Neutrophil (primary cell): ENCODE data around the gene TMEM231.

Source experiments
- H3K27ac ChIP-seq: fragments of 200-600 bp; sonication (generic); 2 replicates; pipeline ENCODE4 v1.5.1; 2016; ENCODE audit warnings: mild to moderate bottlenecking, moderate library complexity
- H3K27me3 ChIP-seq: fragments of 200-600 bp; sonication (generic); 2 replicates; pipeline ENCODE4 v1.6.0; 2016; ENCODE audit warnings: mild to moderate bottlenecking
- H3K36me3 ChIP-seq: fragments of 200-600 bp; sonication (generic); 2 replicates; pipeline ENCODE4 v1.5.1; 2017
- H3K4me1 ChIP-seq, 2 experiments: fragments of 200-600 bp in 1 of 2; sonication (generic) in 1 of 2; 1 replicate in 1 of 2; 2 replicates in 1 of 2; pipeline versions ENCODE4 v1.5.1 to v1.6.1; 2013 to 2016; ENCODE audit warnings: low read depth in 1 of 2, low read length in 1 of 2, mild to moderate bottlenecking in 1 of 2, moderate library complexity in 1 of 2; ENCODE audit not compliant: control insufficient read depth in 1 of 2, insufficient read depth in 1 of 2
- H3K4me3 ChIP-seq, 2 experiments: fragments of 200-600 bp in 1 of 2; sonication (generic) in 1 of 2; 1 replicate in 1 of 2; 2 replicates in 1 of 2; pipeline ENCODE4 v1.5.1; 2013 to 2016; ENCODE audit warnings: low read depth in 1 of 2, low read length in 1 of 2, mild to moderate bottlenecking in 1 of 2, moderate library complexity in 1 of 2
- H3K9me3 ChIP-seq: fragments of 200-600 bp; sonication (generic); 2 replicates; pipeline ENCODE4 v1.5.1; 2016
- TF ChIP-seq, protein P1 (sequence below): fragments of 200-600 bp; sonication (generic); IDR thresholded peaks from 2 replicates; pipeline ENCODE4 v1.5.1; 2016; ENCODE audit warnings: antibody characterized with exemption

The TMEM231 gene

DNA sequence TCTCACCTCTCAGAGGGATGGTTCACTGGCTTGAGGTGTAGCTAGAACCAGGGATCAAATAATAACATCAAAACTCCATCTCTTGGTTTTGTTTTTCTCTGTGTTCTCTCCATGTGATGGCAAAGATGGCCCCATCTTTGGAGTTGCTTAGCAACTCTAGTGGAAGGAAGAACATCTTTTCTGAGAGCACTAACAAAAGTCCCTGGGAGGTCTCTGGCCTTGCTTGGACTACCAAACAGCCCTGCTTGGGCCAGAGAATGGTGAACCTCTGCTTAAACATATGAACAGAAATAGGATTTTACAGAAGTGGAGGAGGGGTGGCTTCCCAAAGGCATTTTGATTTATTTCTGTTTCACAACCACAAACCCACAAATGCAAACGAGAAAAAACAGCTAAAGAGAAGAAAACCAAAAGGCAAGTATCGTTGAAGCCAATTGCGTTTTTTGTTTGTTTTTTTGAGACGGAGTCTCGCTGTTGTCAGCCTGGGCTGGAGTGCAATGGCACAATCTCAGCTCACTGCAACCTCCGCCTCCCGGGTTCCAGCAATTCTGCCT is 23.3 kb upstream of the TMEM231 start:
- TF ChIP-seq, protein P1, sequence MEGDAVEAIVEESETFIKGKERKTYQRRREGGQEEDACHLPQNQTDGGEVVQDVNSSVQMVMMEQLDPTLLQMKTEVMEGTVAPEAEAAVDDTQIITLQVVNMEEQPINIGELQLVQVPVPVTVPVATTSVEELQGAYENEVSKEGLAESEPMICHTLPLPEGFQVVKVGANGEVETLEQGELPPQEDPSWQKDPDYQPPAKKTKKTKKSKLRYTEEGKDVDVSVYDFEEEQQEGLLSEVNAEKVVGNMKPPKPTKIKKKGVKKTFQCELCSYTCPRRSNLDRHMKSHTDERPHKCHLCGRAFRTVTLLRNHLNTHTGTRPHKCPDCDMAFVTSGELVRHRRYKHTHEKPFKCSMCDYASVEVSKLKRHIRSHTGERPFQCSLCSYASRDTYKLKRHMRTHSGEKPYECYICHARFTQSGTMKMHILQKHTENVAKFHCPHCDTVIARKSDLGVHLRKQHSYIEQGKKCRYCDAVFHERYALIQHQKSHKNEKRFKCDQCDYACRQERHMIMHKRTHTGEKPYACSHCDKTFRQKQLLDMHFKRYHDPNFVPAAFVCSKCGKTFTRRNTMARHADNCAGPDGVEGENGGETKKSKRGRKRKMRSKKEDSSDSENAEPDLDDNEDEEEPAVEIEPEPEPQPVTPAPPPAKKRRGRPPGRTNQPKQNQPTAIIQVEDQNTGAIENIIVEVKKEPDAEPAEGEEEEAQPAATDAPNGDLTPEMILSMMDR = no peak
- no peak overlapping the region for H3K4me3 ChIP-seq

DNA sequence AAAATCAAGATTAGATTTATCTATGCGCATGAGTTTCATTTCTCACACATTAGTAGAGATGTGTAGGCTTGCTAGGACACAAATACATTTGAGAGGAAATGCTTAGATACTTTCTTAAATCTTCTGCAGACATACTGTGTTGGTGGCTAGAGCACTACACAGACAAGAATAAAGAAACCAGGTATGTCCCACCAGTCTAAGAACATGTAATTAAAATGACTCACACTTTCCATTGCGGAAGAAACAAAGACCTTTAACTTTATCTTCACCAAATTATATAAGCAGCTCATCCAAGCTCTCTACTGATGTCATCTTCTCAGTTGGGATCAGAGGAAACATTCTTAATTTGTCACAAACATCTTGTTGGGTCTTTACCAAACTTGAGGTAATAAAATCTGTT is 22.7 kb upstream of the TMEM231 start:
- H3K27me3 ChIP-seq = no peaks in the 10 kb centered on the region
- peaks cover 70% of the 10 kb centered on the region for H3K36me3 ChIP-seq
- no peaks in the 10 kb centered on the region for H3K4me1 ChIP-seq
- H3K27ac ChIP-seq = no peak overlapping the region
- H3K9me3 ChIP-seq = no peaks in the 10 kb centered on the region
- no peak overlapping the region for H3K4me3 ChIP-seq
- TF ChIP-seq, protein P1 = no peak

More for the DNA sequence above, 23.3 kb upstream of the TMEM231 start:
- H3K36me3 ChIP-seq = peaks cover 64% of the 10 kb centered on the region
- no peak overlapping the region for H3K27ac ChIP-seq
- no peaks in the 10 kb centered on the region for H3K27me3 ChIP-seq
- H3K4me1 ChIP-seq = no peaks in the 10 kb centered on the region
- no peaks in the 10 kb centered on the region for H3K9me3 ChIP-seq

DNA sequence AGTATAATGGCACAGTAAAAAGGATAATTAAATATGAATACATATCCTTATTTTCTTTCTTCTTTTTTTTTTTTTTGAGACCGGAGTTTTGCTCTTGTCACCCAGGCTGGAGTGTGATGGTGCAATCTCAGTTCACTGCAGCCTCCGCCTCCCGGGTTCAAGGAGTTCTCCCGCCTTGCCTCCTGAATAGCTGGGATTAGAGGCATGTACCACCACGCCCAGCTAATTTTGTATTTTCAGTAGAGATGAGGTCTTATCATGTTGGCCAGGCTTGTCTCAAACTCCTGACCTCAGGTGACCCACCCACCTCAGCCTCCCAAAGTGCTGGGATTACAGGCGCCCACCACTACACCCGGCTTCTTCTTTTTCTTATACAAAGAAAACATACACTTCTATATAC is 22.2 kb upstream of the TMEM231 start:
- peaks cover 75% of the 10 kb centered on the region for H3K36me3 ChIP-seq

DNA sequence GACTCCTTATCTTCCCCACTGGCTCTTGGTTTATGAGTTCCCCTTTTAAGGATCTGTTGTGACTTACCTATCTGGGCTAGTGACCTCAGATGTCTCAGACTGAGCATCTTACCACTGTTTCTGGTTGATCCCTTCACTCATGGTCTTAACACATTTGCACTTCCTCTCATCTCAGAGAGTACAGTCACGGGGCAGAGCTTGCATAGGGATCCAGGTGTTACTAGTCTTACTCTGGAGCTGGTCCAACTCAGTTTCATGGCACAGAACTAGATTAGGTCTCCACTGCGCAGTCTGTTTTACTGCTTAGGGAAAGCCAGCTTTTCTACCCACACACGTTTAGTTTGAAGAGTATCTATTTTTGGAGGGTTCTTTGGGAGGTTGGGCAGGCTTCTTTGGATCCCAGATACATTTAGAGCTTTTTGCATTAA is 20.3 kb upstream of the TMEM231 start:
- TF ChIP-seq, protein P1 = no peak
- Histone ChIP-seq H3K27me3 (no peaks in the 10 kb centered on the region), H3K4me3 (no peak overlapping the region), H3K4me1 (peaks cover 0 to 11% of the 10 kb centered on the region in 2 experiments), H3K9me3 (no peaks in the 10 kb centered on the region), H3K27ac (no peak overlapping the region), H3K36me3 (peaks cover 93% of the 10 kb centered on the region)

More for the DNA sequence above, 22.2 kb upstream of the TMEM231 start:
- H3K27me3 ChIP-seq = no peaks in the 10 kb centered on the region
- no peaks in the 10 kb centered on the region for H3K9me3 ChIP-seq
- peaks cover 0 to 4% of the 10 kb centered on the region in 2 experiments for H3K4me1 ChIP-seq
- no peak overlapping the region for H3K27ac ChIP-seq
- no peak overlapping the region for H3K4me3 ChIP-seq
- TF ChIP-seq, protein P1 = no peak

DNA sequence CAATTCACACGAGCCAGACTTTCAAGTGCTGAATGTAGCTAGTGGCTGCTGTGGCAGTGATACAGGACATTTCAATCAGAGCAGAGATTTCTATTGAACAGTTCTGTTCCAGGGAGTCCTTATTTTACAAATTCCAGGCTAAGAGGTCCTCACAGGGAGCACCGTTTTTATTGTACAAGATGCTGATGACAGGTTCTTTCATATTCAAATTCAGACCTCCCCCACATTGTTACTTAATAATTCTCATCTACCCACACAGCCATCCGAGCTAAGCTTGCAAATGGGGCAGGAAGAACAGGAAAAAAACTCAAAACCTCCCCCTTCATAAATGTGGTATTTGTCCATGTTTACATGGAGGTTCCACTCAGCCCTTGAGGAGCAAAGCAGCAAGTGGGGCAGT is 19.9 kb upstream of the TMEM231 start:
- H3K9me3 ChIP-seq = no peaks in the 10 kb centered on the region
- no peaks in the 10 kb centered on the region for H3K27me3 ChIP-seq
- H3K4me1 ChIP-seq = peaks cover 2 to 11% of the 10 kb centered on the region in 2 experiments
- H3K27ac ChIP-seq = no peak overlapping the region
- peaks cover 96% of the 10 kb centered on the region for H3K36me3 ChIP-seq
- TF ChIP-seq, protein P1 = no peak
- no peak overlapping the region for H3K4me3 ChIP-seq
